ENCODE results near the gene GRID1.

GRCh38 chr10:85789982-85790789 lies 576.4 kb downstream of the GRID1 start:
- TF ChIP-seq CTCF (IDR thresholded peaks at IDR 0.05) (no peak), TAF1 (IDR thresholded peaks at IDR 0.05; ENCODE audit: borderline replicate concordance, low read depth, low read length) (no peak), REST (IDR thresholded peaks at IDR 0.05; ENCODE audit: low read depth, low read length) (no peak), USF2 (IDR thresholded peaks at IDR 0.05; ENCODE audit: borderline replicate concordance, low read depth, low read length) (no peak), EP300 (IDR thresholded peaks at IDR 0.05; ENCODE audit: borderline replicate concordance in 1 of 2, low read depth in 1 of 2, low read length in 1 of 2) (no peak)
- TF ChIP-seq, protein P1, sequence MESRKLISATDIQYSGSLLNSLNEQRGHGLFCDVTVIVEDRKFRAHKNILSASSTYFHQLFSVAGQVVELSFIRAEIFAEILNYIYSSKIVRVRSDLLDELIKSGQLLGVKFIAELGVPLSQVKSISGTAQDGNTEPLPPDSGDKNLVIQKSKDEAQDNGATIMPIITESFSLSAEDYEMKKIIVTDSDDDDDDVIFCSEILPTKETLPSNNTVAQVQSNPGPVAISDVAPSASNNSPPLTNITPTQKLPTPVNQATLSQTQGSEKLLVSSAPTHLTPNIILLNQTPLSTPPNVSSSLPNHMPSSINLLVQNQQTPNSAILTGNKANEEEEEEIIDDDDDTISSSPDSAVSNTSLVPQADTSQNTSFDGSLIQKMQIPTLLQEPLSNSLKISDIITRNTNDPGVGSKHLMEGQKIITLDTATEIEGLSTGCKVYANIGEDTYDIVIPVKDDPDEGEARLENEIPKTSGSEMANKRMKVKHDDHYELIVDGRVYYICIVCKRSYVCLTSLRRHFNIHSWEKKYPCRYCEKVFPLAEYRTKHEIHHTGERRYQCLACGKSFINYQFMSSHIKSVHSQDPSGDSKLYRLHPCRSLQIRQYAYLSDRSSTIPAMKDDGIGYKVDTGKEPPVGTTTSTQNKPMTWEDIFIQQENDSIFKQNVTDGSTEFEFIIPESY (IDR thresholded peaks at IDR 0.05; ENCODE audit: borderline replicate concordance, low read depth), result no peak
